Measurements from ENCODE around the gene KAT5. TPM values are rescaled to one million over a fixed set of nuclear protein-coding genes. Genes with fewer than 3 reads are reported as not detected.

The KAT5 gene
- polyA plus RNA-seq, 1 donor from 2014 or later = 102 TPM

DNA sequence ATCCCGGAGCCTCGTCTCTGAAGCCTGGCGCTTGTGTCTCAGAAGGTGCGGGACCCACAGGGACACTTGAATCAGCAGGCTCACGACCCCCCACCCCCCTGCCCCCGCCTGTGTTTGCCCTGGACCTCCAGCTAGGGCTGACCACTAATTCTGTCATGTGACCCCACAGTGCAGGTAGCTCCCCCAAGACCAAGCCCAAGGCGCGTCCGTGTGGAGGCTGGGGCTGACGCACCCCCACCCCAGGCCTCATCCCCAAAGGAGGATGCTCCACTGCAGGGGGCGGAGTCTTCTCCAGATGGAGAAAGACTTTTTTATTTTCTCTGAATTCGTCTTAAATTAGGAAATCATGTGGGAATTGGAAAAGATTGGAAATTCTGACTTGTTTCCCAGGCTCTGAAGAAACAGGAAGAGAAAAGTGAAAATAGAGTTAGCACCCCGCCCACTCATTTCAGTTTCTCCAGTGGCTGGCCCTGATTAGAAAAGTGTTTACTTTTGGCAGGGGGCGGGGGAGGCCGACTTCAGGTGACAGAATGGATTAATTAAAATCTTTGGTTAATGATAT is 48.3 kb upstream of the KAT5 start:
- Histone ChIP-seq H4K20me1 (ENCODE audit: insufficient read depth) (no peaks in the 10 kb centered on the region), H3K36me3 (ENCODE audit: insufficient read depth, low read length) (no peaks in the 10 kb centered on the region), H3K9me3 (ENCODE audit: low read length) (no peaks in the 10 kb centered on the region), H2AFZ (ENCODE audit: low read depth, low read length) (peak overlapping the region; percentile 83), H3K27ac (ENCODE audit: low read length) (peak overlapping the region; percentile 95), H3K4me3 (ENCODE audit: low read length) (peak overlapping the region; percentile 96), H3K79me2 (replicated peaks; ENCODE audit: insufficient read depth, low read length) (peaks cover 10% of the 10 kb centered on the region), H3K9ac (ENCODE audit: low read length) (peak overlapping the region; percentile 98), H3F3A (ENCODE audit: insufficient read depth, low read length, poor library complexity, severe bottlenecking) (peaks cover 4% of the 10 kb centered on the region), H3K4me2 (ENCODE audit: low read length) (peak overlapping the region; percentile 71), H3K9me2 (ENCODE audit: insufficient read depth, low read length) (no peaks in the 10 kb centered on the region), H3K27me3 (ENCODE audit: insufficient read depth, low read depth, low read length) (no peaks in the 10 kb centered on the region)
- peak; percentile 17 for TF ChIP-seq POLR2AphosphoS5 (IDR thresholded peaks at IDR 0.05)
- TF ChIP-seq, protein P1, sequence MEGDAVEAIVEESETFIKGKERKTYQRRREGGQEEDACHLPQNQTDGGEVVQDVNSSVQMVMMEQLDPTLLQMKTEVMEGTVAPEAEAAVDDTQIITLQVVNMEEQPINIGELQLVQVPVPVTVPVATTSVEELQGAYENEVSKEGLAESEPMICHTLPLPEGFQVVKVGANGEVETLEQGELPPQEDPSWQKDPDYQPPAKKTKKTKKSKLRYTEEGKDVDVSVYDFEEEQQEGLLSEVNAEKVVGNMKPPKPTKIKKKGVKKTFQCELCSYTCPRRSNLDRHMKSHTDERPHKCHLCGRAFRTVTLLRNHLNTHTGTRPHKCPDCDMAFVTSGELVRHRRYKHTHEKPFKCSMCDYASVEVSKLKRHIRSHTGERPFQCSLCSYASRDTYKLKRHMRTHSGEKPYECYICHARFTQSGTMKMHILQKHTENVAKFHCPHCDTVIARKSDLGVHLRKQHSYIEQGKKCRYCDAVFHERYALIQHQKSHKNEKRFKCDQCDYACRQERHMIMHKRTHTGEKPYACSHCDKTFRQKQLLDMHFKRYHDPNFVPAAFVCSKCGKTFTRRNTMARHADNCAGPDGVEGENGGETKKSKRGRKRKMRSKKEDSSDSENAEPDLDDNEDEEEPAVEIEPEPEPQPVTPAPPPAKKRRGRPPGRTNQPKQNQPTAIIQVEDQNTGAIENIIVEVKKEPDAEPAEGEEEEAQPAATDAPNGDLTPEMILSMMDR (IDR thresholded peaks at IDR 0.05; ENCODE audit: poor library complexity, severe bottlenecking) = no peak

- Histone ChIP-seq H3K36me3 (ENCODE audit: insufficient read depth, low read length) (no peaks in the 10 kb centered on the region), H4K20me1 (ENCODE audit: insufficient read depth) (no peaks in the 10 kb centered on the region), H3F3A (ENCODE audit: insufficient read depth, low read length, poor library complexity, severe bottlenecking) (no peaks in the 10 kb centered on the region), H3K4me3 (ENCODE audit: low read length) (no peak overlapping the region), H3K9me3 (ENCODE audit: low read length) (no peaks in the 10 kb centered on the region), H2AFZ (ENCODE audit: low read depth, low read length) (no peak overlapping the region), H3K4me2 (ENCODE audit: low read length) (no peak overlapping the region), H3K27me3 (ENCODE audit: insufficient read depth, low read depth, low read length) (no peaks in the 10 kb centered on the region), H3K79me2 (replicated peaks; ENCODE audit: insufficient read depth, low read length) (no peaks in the 10 kb centered on the region), H3K9me2 (ENCODE audit: insufficient read depth, low read length) (no peaks in the 10 kb centered on the region), H3K27ac (ENCODE audit: low read length) (no peak overlapping the region), H3K9ac (ENCODE audit: low read length) (no peak overlapping the region)
- TF ChIP-seq, protein P2, sequence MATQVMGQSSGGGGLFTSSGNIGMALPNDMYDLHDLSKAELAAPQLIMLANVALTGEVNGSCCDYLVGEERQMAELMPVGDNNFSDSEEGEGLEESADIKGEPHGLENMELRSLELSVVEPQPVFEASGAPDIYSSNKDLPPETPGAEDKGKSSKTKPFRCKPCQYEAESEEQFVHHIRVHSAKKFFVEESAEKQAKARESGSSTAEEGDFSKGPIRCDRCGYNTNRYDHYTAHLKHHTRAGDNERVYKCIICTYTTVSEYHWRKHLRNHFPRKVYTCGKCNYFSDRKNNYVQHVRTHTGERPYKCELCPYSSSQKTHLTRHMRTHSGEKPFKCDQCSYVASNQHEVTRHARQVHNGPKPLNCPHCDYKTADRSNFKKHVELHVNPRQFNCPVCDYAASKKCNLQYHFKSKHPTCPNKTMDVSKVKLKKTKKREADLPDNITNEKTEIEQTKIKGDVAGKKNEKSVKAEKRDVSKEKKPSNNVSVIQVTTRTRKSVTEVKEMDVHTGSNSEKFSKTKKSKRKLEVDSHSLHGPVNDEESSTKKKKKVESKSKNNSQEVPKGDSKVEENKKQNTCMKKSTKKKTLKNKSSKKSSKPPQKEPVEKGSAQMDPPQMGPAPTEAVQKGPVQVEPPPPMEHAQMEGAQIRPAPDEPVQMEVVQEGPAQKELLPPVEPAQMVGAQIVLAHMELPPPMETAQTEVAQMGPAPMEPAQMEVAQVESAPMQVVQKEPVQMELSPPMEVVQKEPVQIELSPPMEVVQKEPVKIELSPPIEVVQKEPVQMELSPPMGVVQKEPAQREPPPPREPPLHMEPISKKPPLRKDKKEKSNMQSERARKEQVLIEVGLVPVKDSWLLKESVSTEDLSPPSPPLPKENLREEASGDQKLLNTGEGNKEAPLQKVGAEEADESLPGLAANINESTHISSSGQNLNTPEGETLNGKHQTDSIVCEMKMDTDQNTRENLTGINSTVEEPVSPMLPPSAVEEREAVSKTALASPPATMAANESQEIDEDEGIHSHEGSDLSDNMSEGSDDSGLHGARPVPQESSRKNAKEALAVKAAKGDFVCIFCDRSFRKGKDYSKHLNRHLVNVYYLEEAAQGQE (IDR thresholded peaks at IDR 0.05; ENCODE audit: borderline replicate concordance) = no peak
- TF ChIP-seq, protein P1 (IDR thresholded peaks at IDR 0.05; ENCODE audit: poor library complexity, severe bottlenecking) = no peak
- no peak for TF ChIP-seq SMC3 (conservative IDR thresholded peaks at IDR 0.05; ENCODE audit: poor library complexity)
- no peak for TF ChIP-seq MXI1 (conservative IDR thresholded peaks at IDR 0.05; ENCODE audit: poor library complexity, severe bottlenecking)
- no peak for TF ChIP-seq TAF1 (IDR thresholded peaks at IDR 0.05; ENCODE audit: low read depth)
- TF ChIP-seq POLR2AphosphoS5 (IDR thresholded peaks at IDR 0.05) = no peak
- no peak for TF ChIP-seq RAD21 (conservative IDR thresholded peaks at IDR 0.05)
- TF ChIP-seq EP300 (conservative IDR thresholded peaks at IDR 0.05; ENCODE audit: poor library complexity, severe bottlenecking) = no peak
- no peak for TF ChIP-seq EZH2 (IDR thresholded peaks at IDR 0.05; ENCODE audit: borderline replicate concordance, insufficient read depth, low read length, poor library complexity, severe bottlenecking)
Measured at GRCh38 chr11:65672180-65672860, 39.7 kb upstream of the KAT5 start.
